IMR-90 (cell line): Measurements from ENCODE around the gene NFASC.

Experiments used
- CEBPB ChIP-seq: IDR thresholded peaks from 2 replicates; pipeline ENCODE4 v1.6.1; 2012; ENCODE audit warnings: low read depth, low read length, improper control_type of control experiment
- CHD1 ChIP-seq: IDR thresholded peaks from 2 replicates; pipeline ENCODE4 v1.6.1; 2012; ENCODE audit warnings: low read depth, low read length, improper control_type of control experiment
- FOS ChIP-seq: fragments of 150-350 bp; IDR thresholded peaks from 2 replicates; pipeline ENCODE4 v1.6.1; 2016; ENCODE audit warnings: low read depth, low read length
- MAFK ChIP-seq: IDR thresholded peaks from 2 replicates; pipeline ENCODE4 v1.6.1; 2012; ENCODE audit warnings: low read depth, low read length, improper control_type of control experiment
- MAZ ChIP-seq: IDR thresholded peaks from 2 replicates; pipeline ENCODE4 v1.6.1; 2012; ENCODE audit warnings: low read depth, mild to moderate bottlenecking, low read length, improper control_type of control experiment, moderate library complexity, borderline replicate concordance
- MXI1 ChIP-seq: IDR thresholded peaks from 2 replicates; pipeline ENCODE4 v1.6.1; 2012; ENCODE audit warnings: low read depth, mild to moderate bottlenecking, low read length, moderate library complexity, borderline replicate concordance
- POLR2A ChIP-seq: IDR thresholded peaks from 2 replicates; pipeline ENCODE4 v1.6.1; 2012; ENCODE audit warnings: mild to moderate bottlenecking, low read depth, low read length
- RAD21 ChIP-seq: IDR thresholded peaks from 2 replicates; pipeline ENCODE4 v1.6.1; 2012; ENCODE audit warnings: low read length, improper control_type of control experiment
- RCOR1 ChIP-seq: IDR thresholded peaks from 2 replicates; pipeline ENCODE4 v1.6.1; 2012; ENCODE audit warnings: mild to moderate bottlenecking, low read length, improper control_type of control experiment; ENCODE audit not compliant: insufficient replicate concordance
- SMC3 ChIP-seq: fragments of 150-350 bp; IDR thresholded peaks from 2 replicates; pipeline ENCODE4 v1.6.1; 2016; ENCODE audit warnings: low read depth, mild to moderate bottlenecking, antibody characterized with exemption, low read length, moderate library complexity
- TF ChIP-seq, protein P1 (sequence below): fragments of 150-350 bp; IDR thresholded peaks from 2 replicates; pipeline ENCODE4 v1.6.1; 2017; ENCODE audit warnings: mild to moderate bottlenecking, antibody characterized with exemption, low read length, low read depth
- TF ChIP-seq, protein P2 (sequence below): conservative IDR thresholded peaks from 2 replicates; pipeline ENCODE4 v1.5.1; 2012; ENCODE audit warnings: mild to moderate bottlenecking, low read depth, low read length, improper control_type of control experiment
- TF ChIP-seq, protein P3 (sequence below): fragments of 150-350 bp; IDR thresholded peaks from 2 replicates; pipeline ENCODE4 v1.6.1; 2016; ENCODE audit warnings: low read depth, mild to moderate bottlenecking, low read length, moderate library complexity, borderline replicate concordance

DNA sequence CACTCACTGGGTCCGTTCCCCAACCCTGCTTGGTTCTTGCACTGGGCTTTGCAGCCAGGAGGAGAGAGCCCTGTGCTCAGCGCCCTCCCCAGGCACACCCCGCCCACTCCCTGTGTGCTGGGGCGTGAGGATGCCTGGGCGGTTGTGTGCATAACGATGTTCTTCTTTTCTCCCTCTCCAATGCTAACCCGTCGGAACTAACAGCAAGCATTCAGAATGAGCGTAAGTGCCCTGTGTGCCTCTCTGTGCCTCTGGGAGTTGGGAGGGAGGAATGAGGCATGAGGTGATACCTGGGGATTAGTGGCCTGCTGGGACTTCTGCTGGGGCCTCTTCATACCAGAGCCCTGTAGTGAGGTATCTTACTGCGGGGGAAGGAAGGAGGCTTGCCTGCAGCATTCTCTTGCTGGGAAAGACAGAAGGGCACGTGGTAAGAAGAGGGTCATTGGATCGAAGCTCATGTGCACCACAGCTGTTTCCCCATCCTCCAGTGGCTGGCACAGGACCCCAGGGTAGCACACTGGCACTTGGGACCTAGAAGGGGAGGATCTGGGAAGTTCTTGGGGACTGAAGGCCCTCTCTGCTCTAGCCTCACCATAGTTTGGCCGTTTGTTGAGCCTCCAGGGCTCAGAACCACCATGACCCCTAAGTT lies 79.8 kb downstream of the NFASC start:
- no peak for TF ChIP-seq RAD21
- TF ChIP-seq POLR2A = no peak
- TF ChIP-seq, protein P1, sequence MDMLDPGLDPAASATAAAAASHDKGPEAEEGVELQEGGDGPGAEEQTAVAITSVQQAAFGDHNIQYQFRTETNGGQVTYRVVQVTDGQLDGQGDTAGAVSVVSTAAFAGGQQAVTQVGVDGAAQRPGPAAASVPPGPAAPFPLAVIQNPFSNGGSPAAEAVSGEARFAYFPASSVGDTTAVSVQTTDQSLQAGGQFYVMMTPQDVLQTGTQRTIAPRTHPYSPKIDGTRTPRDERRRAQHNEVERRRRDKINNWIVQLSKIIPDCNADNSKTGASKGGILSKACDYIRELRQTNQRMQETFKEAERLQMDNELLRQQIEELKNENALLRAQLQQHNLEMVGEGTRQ = no peak
- TF ChIP-seq FOS = no peak
- TF ChIP-seq, protein P2, sequence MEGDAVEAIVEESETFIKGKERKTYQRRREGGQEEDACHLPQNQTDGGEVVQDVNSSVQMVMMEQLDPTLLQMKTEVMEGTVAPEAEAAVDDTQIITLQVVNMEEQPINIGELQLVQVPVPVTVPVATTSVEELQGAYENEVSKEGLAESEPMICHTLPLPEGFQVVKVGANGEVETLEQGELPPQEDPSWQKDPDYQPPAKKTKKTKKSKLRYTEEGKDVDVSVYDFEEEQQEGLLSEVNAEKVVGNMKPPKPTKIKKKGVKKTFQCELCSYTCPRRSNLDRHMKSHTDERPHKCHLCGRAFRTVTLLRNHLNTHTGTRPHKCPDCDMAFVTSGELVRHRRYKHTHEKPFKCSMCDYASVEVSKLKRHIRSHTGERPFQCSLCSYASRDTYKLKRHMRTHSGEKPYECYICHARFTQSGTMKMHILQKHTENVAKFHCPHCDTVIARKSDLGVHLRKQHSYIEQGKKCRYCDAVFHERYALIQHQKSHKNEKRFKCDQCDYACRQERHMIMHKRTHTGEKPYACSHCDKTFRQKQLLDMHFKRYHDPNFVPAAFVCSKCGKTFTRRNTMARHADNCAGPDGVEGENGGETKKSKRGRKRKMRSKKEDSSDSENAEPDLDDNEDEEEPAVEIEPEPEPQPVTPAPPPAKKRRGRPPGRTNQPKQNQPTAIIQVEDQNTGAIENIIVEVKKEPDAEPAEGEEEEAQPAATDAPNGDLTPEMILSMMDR = no peak
- TF ChIP-seq MAFK = no peak
- TF ChIP-seq MXI1 = no peak
- no peak for TF ChIP-seq MAZ
- TF ChIP-seq SMC3 = no peak
- TF ChIP-seq RCOR1 = no peak
- TF ChIP-seq CHD1 = no peak
- TF ChIP-seq, protein P3, sequence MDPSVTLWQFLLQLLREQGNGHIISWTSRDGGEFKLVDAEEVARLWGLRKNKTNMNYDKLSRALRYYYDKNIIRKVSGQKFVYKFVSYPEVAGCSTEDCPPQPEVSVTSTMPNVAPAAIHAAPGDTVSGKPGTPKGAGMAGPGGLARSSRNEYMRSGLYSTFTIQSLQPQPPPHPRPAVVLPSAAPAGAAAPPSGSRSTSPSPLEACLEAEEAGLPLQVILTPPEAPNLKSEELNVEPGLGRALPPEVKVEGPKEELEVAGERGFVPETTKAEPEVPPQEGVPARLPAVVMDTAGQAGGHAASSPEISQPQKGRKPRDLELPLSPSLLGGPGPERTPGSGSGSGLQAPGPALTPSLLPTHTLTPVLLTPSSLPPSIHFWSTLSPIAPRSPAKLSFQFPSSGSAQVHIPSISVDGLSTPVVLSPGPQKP = no peak
- TF ChIP-seq CEBPB = no peak
